Psoas muscle (tissue), 8 donors: ENCODE data around the gene MRPL28. TPM values are rescaled to one million over a fixed set of nuclear protein-coding genes. Genes with fewer than 3 reads are reported as not detected.
A peak's percentile ranks its signal among the peaks of the same experiment; 100 is the strongest.

Experiments
- ATAC-seq, 4 donors: fragments of 200-7000 bp; cut with Tn5 transposase; one replicate each; pipeline ENCODE4 v1.9.1; 2020; ENCODE audit warnings: moderate library complexity in 3 of 4, mild to moderate bottlenecking in 2 of 4
- DNase-seq, 2 donors: peaks; one replicate each; pipeline ENCODE4 v3.0.0-alpha.2; 2020
- H3K27ac ChIP-seq: fragments of 200-600 bp; one replicate; pipeline ENCODE4 v1.8.0; 2022
- H3K27me3 ChIP-seq, 3 donors: fragments of 200-600 bp in 1 of 3; one replicate each; pipeline versions ENCODE4 v1.6.1 to v1.8.0; 2013 to 2022; ENCODE audit warnings: low read length in 2 of 3, mild to moderate bottlenecking in 2 of 3, moderate library complexity in 1 of 3; ENCODE audit not compliant: insufficient read depth in 3 of 3
- H3K36me3 ChIP-seq, 2 donors: fragments of 200-600 bp in 1 of 2; one replicate each; pipeline versions ENCODE4 v1.6.1 to v1.8.0; 2013 to 2022; ENCODE audit warnings: low read depth in 1 of 2, mild to moderate bottlenecking in 1 of 2, moderate library complexity in 1 of 2; ENCODE audit not compliant: insufficient read depth in 1 of 2
- H3K4me1 ChIP-seq: fragments of 200-600 bp; one replicate; pipeline ENCODE4 v1.8.0; 2022
- H3K4me3 ChIP-seq: fragments of 200-600 bp; one replicate; pipeline ENCODE4 v1.8.0; 2022; ENCODE audit warnings: mild to moderate bottlenecking
- H3K9me3 ChIP-seq: fragments of 200-600 bp; one replicate; pipeline ENCODE4 v1.8.0; 2022
- CTCF ChIP-seq: fragments of 200-600 bp; IDR thresholded peaks from one replicate; pipeline ENCODE4 v1.8.0; 2022; ENCODE audit warnings: antibody characterized with exemption
- WGBS, 3 donors: extraction: QIAGEN DNeasy Blood & Tissue Kit; methylation state at CpG; one replicate each; pipeline versions ENCODE4 v1.1.6 to v1.1.7; 2013; 5-methylcytosine and 5-hydroxymethylcytosine counted together
- intact Hi-C, 2 donors: fragments of 100-400 bp; cut with DNase I; formaldehyde crosslinking; loops; one replicate each; pipeline versions ENCODE4 v1.11.0 to v1.14.2; 2022
- polyA plus RNA-seq, 3 donors: library from polyadenylated mRNA; stranded (reverse); fragments of 200-250 nt; gene quantifications; one replicate each; pipeline ENCODE4 v1.2.3, GENCODE V29; 2013
- total RNA-seq, 4 donors: library from RNA; stranded (reverse); fragmentation: NEBNext Ultra II Directional in 2 of 4; extraction: Animal tissue kit (Norgen Biotek cat#: 25700) in 2 of 4; gene quantifications; one replicate each; pipeline versions ENCODE4 v1.2.1 to v1.2.4, GENCODE V29; 2021 to 2023
- donor health status: healthy with polysubstance abuse.
- donor health status: DM: no; HTN: no; CAD: no; lungs with moderate emphysema.
- donor health status: Bipolar disorder and iron deficiency.
- donor health status: healthy.
- donor health status: DM: yes; HTN: yes; CAD: no.
- donor health status: DM: no; HTN: no; CAD: no.
- donor health status: DM: no; HTN: no; CAD: no.
- donor health status: DM: yes; HTN: yes; CAD: no.

Gene MRPL28
- total and polyA plus RNA-seq, 7 donors, result 55.4 to 126 (median 67.1) TPM

GRCh38 chr16:368388-369158 is 1.8 kb downstream of the MRPL28 start:
- intact Hi-C loops, result no loop called here
- ATAC-seq (no peak), DNase-seq (no peak)
- no peak for TF ChIP-seq CTCF
- H3K4me1 ChIP-seq, result peaks cover 13% of the 10 kb centered on the region
- H3K27me3 ChIP-seq, result peaks cover 0 to 11% (median 2%) of the 10 kb centered on the region in 3 donors
- WGBS, 3 donors, result 91 to 93% (median 93%) methylated on average over 25 to 29 of the region's 29 CpGs
- peaks cover 4 to 53% of the 10 kb centered on the region in 2 donors for H3K36me3 ChIP-seq
- no peaks in the 10 kb centered on the region for H3K9me3 ChIP-seq
- H3K27ac ChIP-seq, result no peak overlapping the region
- no peak overlapping the region for H3K4me3 ChIP-seq

GRCh38 chr16:367333-367903 is 2.9 kb downstream of the MRPL28 start:
- peaks cover 13% of the 10 kb centered on the region for H3K4me1 ChIP-seq
- peaks cover 4 to 41% of the 10 kb centered on the region in 2 donors for H3K36me3 ChIP-seq
- H3K27me3 ChIP-seq, result peaks cover 0 to 11% (median 2%) of the 10 kb centered on the region in 3 donors
- no peak for ATAC-seq
- intact Hi-C loops, result no loop called here
- no peak for TF ChIP-seq CTCF
- H3K9me3 ChIP-seq, result no peaks in the 10 kb centered on the region
- 92 to 94% (median 93%) methylated on average over 18 of the region's 18 CpGs for WGBS, 3 donors
- H3K27ac ChIP-seq, result no peak overlapping the region
- H3K4me3 ChIP-seq, result no peak overlapping the region
- peak in 1 of 2 donors; percentile 46 for DNase-seq

- DNase-seq (no peak), ATAC-seq (no peak)
- H3K27me3 ChIP-seq, result peaks cover 0 to 15% (median 2%) of the 10 kb centered on the region in 3 donors
- intact Hi-C loops, result no loop called here
- no peaks in the 10 kb centered on the region for H3K9me3 ChIP-seq
- H3K4me3 ChIP-seq, result no peak overlapping the region
- 89 to 92% (median 90%) methylated on average over 10 of the region's 10 CpGs for WGBS, 3 donors
- H3K36me3 ChIP-seq, result peaks cover 4 to 32% of the 10 kb centered on the region in 2 donors
- no peak for TF ChIP-seq CTCF
- H3K27ac ChIP-seq, result no peak overlapping the region
- peaks cover 13% of the 10 kb centered on the region for H3K4me1 ChIP-seq
Measured at GRCh38 chr16:366476-366875, 3.9 kb downstream of the MRPL28 start.

- ATAC-seq, result no peak
- 53 to 54% (median 54%) methylated on average over 19 of the region's 19 CpGs for WGBS, 3 donors
- no peak overlapping the region for H3K4me3 ChIP-seq
- H3K27me3 ChIP-seq, result peaks cover 0 to 15% (median 2%) of the 10 kb centered on the region in 3 donors
- DNase-seq, result peak in 1 of 2 donors; percentile 10
- H3K4me1 ChIP-seq, result peaks cover 3% of the 10 kb centered on the region
- H3K36me3 ChIP-seq, result peaks cover 4 to 31% of the 10 kb centered on the region in 2 donors
- H3K27ac ChIP-seq, result no peak overlapping the region
- H3K9me3 ChIP-seq, result no peaks in the 10 kb centered on the region
- intact Hi-C loops, result loop anchor here in 1 of 2 donors (5.0 kb wide), 1 partner anchor 258 kb away; no protein-coding TSS in a partner anchor
- TF ChIP-seq CTCF, result no peak
Measured at GRCh38 chr16:364595-365491, 5.5 kb downstream of the MRPL28 start.
